ENCODE measurements around the gene VCAN. TPM values are rescaled to one million over a fixed set of nuclear protein-coding genes. Genes with fewer than 3 reads are reported as not detected.

The VCAN gene
- total and polyA plus RNA-seq, 2 donors from 2014 or later, result 2.1 to 226 TPM

- TF ChIP-seq CTCF (IDR thresholded peaks at IDR 0.05; ENCODE audit: borderline replicate concordance, extremely low read depth, insufficient read depth), result no peak
- Histone ChIP-seq H3K4me1 (ENCODE audit: control insufficient read depth in 2 of 3, insufficient read depth in 2 of 3, low read depth in 1 of 3, low read length in 3 of 3) (no peaks in the 10 kb centered on the region), H3K4me3 (ENCODE audit: low read length in 3 of 3) (no peak overlapping the region), H3K9me3 (ENCODE audit: control insufficient read depth in 2 of 3, insufficient read depth in 1 of 3, low read length in 3 of 3) (no peaks in the 10 kb centered on the region), H3K27ac (ENCODE audit: low read depth in 2 of 2, low read length in 2 of 2) (no peak overlapping the region), H3K27me3 (ENCODE audit: control insufficient read depth, insufficient read depth, low read length) (no peaks in the 10 kb centered on the region), H3K36me3 (ENCODE audit: control insufficient read depth in 2 of 3, insufficient read depth in 3 of 3, low read length in 3 of 3) (peaks cover 0 to 2% (median 0%) of the 10 kb centered on the region in 3 donors), H3K9ac (ENCODE audit: low read length in 3 of 3) (no peak overlapping the region)
- intact Hi-C loops (cut with DNase I), result no loop called here
- no peak for FAIRE-seq
- no peak for DNase-seq
These were observed 67.4 kb downstream of the VCAN start for GRCh38 chr5:83538786-83539462.

- Histone ChIP-seq H3K9ac (ENCODE audit: low read length in 3 of 3) (no peak overlapping the region), H3K27ac (ENCODE audit: low read depth in 2 of 2, low read length in 2 of 2) (no peak overlapping the region), H3K9me3 (ENCODE audit: control insufficient read depth in 2 of 3, insufficient read depth in 1 of 3, low read length in 3 of 3) (no peaks in the 10 kb centered on the region), H3K27me3 (ENCODE audit: control insufficient read depth, insufficient read depth, low read length) (no peaks in the 10 kb centered on the region), H3K4me1 (ENCODE audit: control insufficient read depth in 2 of 3, insufficient read depth in 2 of 3, low read depth in 1 of 3, low read length in 3 of 3) (no peaks in the 10 kb centered on the region), H3K4me3 (ENCODE audit: low read length in 3 of 3) (no peak overlapping the region), H3K36me3 (ENCODE audit: control insufficient read depth in 2 of 3, insufficient read depth in 3 of 3, low read length in 3 of 3) (peaks cover 0 to 2% (median 0%) of the 10 kb centered on the region in 3 donors)
- TF ChIP-seq CTCF (IDR thresholded peaks at IDR 0.05; ENCODE audit: borderline replicate concordance, extremely low read depth, insufficient read depth), result no peak
- DNase-seq, result no peak
- intact Hi-C loops (cut with DNase I), result no loop called here
- FAIRE-seq, result no peak
These were observed 67.9 kb downstream of the VCAN start for GRCh38 chr5:83539463-83539790.

- peaks cover 0 to 2% (median 0%) of the 10 kb centered on the region in 3 donors for H3K36me3 ChIP-seq (ENCODE audit: control insufficient read depth in 2 of 3, insufficient read depth in 3 of 3, low read length in 3 of 3)
- DNase-seq, result no peak
- TF ChIP-seq CTCF (IDR thresholded peaks at IDR 0.05; ENCODE audit: borderline replicate concordance, extremely low read depth, insufficient read depth), result no peak
- no peak overlapping the region for H3K9ac ChIP-seq (ENCODE audit: low read length in 3 of 3)
- no peak for FAIRE-seq
- no peaks in the 10 kb centered on the region for H3K27me3 ChIP-seq (ENCODE audit: control insufficient read depth, insufficient read depth, low read length)
- no peaks in the 10 kb centered on the region for H3K4me1 ChIP-seq (ENCODE audit: control insufficient read depth in 2 of 3, insufficient read depth in 2 of 3, low read depth in 1 of 3, low read length in 3 of 3)
- H3K4me3 ChIP-seq (ENCODE audit: low read length in 3 of 3), result no peak overlapping the region
- H3K27ac ChIP-seq (ENCODE audit: low read depth in 2 of 2, low read length in 2 of 2), result no peak overlapping the region
- intact Hi-C loops (cut with DNase I), result no loop called here
- H3K9me3 ChIP-seq (ENCODE audit: control insufficient read depth in 2 of 3, insufficient read depth in 1 of 3, low read length in 3 of 3), result no peaks in the 10 kb centered on the region
These were observed 68.6 kb downstream of the VCAN start for GRCh38 chr5:83540105-83540504.

DNA sequence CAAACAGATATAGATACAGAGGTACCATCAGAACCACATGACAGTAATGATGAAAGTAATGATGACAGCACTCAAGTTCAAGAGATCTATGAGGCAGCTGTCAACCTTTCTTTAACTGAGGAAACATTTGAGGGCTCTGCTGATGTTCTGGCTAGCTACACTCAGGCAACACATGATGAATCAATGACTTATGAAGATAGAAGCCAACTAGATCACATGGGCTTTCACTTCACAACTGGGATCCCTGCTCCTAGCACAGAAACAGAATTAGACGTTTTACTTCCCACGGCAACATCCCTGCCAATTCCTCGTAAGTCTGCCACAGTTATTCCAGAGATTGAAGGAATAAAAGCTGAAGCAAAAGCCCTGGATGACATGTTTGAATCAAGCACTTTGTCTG lies 69.2 kb downstream of the VCAN start:
- TF ChIP-seq CTCF (IDR thresholded peaks at IDR 0.05; ENCODE audit: borderline replicate concordance, extremely low read depth, insufficient read depth), result no peak
- Histone ChIP-seq H3K27me3 (ENCODE audit: control insufficient read depth, insufficient read depth, low read length) (no peaks in the 10 kb centered on the region), H3K9me3 (ENCODE audit: control insufficient read depth in 2 of 3, insufficient read depth in 1 of 3, low read length in 3 of 3) (no peaks in the 10 kb centered on the region), H3K9ac (ENCODE audit: low read length in 3 of 3) (no peak overlapping the region), H3K36me3 (ENCODE audit: control insufficient read depth in 2 of 3, insufficient read depth in 3 of 3, low read length in 3 of 3) (peaks cover 0 to 2% (median 0%) of the 10 kb centered on the region in 3 donors), H3K4me3 (ENCODE audit: low read length in 3 of 3) (no peak overlapping the region), H3K27ac (ENCODE audit: low read depth in 2 of 2, low read length in 2 of 2) (no peak overlapping the region), H3K4me1 (ENCODE audit: control insufficient read depth in 2 of 3, insufficient read depth in 2 of 3, low read depth in 1 of 3, low read length in 3 of 3) (no peaks in the 10 kb centered on the region)
- no peak for FAIRE-seq
- intact Hi-C loops (cut with DNase I), result no loop called here
- no peak for DNase-seq

All from kidney (tissue), 14 donors.